Measurements from ENCODE around the gene DIP2A. TPM values are rescaled to one million over a fixed set of nuclear protein-coding genes. Genes with fewer than 3 reads are reported as not detected.

DIP2A gene
- total and polyA plus RNA-seq, 2 of the 13 experiments (the other 11 are each of a cell fraction or from before 2014, with no cell fraction given): 18.5 to 37.6 TPM

- intact Hi-C loops (cut with micrococcal nuclease; ENCODE audit: unreplicated experiment): no loop called here
- TF ChIP-seq ZBTB40 (IDR thresholded peaks at IDR 0.05) (no peak), ZBTB40 (CRISPR knock-in tag; IDR thresholded peaks at IDR 0.05) (no peak), ZNF382 (CRISPR knock-in tag; IDR thresholded peaks at IDR 0.05; ENCODE audit: borderline replicate concordance) (no peak), ZNF224 (CRISPR knock-in tag; IDR thresholded peaks at IDR 0.05) (no peak), ZNF83 (CRISPR knock-in tag; IDR thresholded peaks at IDR 0.05; ENCODE audit: borderline replicate concordance) (no peak), NFE2 (CRISPR knock-in tag; IDR thresholded peaks at IDR 0.05) (no peak), ZSCAN9 (CRISPR knock-in tag; IDR thresholded peaks at IDR 0.05; ENCODE audit: borderline replicate concordance) (no peak), DPF2 (CRISPR knock-in tag; IDR thresholded peaks at IDR 0.05; ENCODE audit: borderline replicate concordance, low read depth) (no peak), HOXD1 (CRISPR knock-in tag; IDR thresholded peaks at IDR 0.05) (no peak), GABPA (IDR thresholded peaks at IDR 0.05; ENCODE audit: low read depth, low read length) (no peak), GABPA (CRISPR knock-in tag; IDR thresholded peaks at IDR 0.05; ENCODE audit: low read depth) (no peak), ZNF557 (CRISPR knock-in tag; IDR thresholded peaks at IDR 0.05) (no peak), HHEX (CRISPR knock-in tag; IDR thresholded peaks at IDR 0.05) (no peak), PRMT3 (CRISPR knock-in tag; IDR thresholded peaks at IDR 0.05; ENCODE audit: borderline replicate concordance, low read depth) (no peak)
- TF ChIP-seq, protein P1, sequence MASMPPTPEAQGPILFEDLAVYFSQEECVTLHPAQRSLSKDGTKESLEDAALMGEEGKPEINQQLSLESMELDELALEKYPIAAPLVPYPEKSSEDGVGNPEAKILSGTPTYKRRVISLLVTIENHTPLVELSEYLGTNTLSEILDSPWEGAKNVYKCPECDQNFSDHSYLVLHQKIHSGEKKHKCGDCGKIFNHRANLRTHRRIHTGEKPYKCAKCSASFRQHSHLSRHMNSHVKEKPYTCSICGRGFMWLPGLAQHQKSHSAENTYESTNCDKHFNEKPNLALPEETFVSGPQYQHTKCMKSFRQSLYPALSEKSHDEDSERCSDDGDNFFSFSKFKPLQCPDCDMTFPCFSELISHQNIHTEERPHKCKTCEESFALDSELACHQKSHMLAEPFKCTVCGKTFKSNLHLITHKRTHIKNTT (CRISPR knock-in tag; IDR thresholded peaks at IDR 0.05): no peak
Measured at GRCh38 chr21:46483300-46484295, 24.9 kb downstream of the DIP2A start.

More at GRCh38 chr21:46483300-46484295, 24.9 kb downstream of the DIP2A start:
- no peak overlapping the region for H3K27ac ChIP-seq (ENCODE audit: extremely low read length, insufficient read depth, low read length)
- in situ Hi-C loops (cut with HindIII; ENCODE audit: extremely low pct_ligation_motif_present, low pct_unique_long_range_greater_than_20kb): no loop called here
- H3K9me3 ChIP-seq (ENCODE audit: low read length): no peaks in the 10 kb centered on the region
- peaks cover 5% of the 10 kb centered on the region for H3K79me2 ChIP-seq (ENCODE audit: insufficient read depth, low read length)
- FAIRE-seq (no peak), ATAC-seq (no peak), DNase-seq (ENCODE audit: low spot score) (no peak)
- H3K9ac ChIP-seq (ENCODE audit: insufficient read depth, low read depth, low read length): no peak overlapping the region
- CTCF ChIA-PET (ENCODE audit: low intra/inter-chr PET ratio, low total read pairs): no interaction called here
- POLR2A ChIA-PET: interaction anchor here (0.7 kb wide), 1 partner anchor 26 kb away, joined by 3 read pairs; no protein-coding TSS in a partner anchor
- no peak overlapping the region for H2AFZ ChIP-seq (ENCODE audit: low read length)
- no peak overlapping the region for H3K4me3 ChIP-seq (replicated peaks in 1 of 3; ENCODE audit: insufficient read depth in 1 of 3, low read depth in 2 of 3, low read length in 3 of 3)
- peaks cover 12% of the 10 kb centered on the region for H3K4me1 ChIP-seq (ENCODE audit: insufficient read depth, low read length)
- no peak overlapping the region for H3K4me2 ChIP-seq (ENCODE audit: low read depth, low read length)
- no TSS peak for BruUV-seq (replicated peaks)
- 0 out of 2 replicates have a peak, but pooled peaks cover 4% of the 10 kb centered on the region for H4K20me1 ChIP-seq (ENCODE audit: insufficient read depth, low read length)
- H3K27me3 ChIP-seq (ENCODE audit: control insufficient read depth in 1 of 2, insufficient read depth in 2 of 2, low read length in 2 of 2): no peaks in the 10 kb centered on the region
- 93% methylated on average over 6 of the region's 6 CpGs for WGBS (ENCODE audit: low lambda C conversion rate)
- H3K36me3 ChIP-seq (replicated peaks in 1 of 2; ENCODE audit: control insufficient read depth in 1 of 2, insufficient read depth in 2 of 2, low read length in 2 of 2): peaks cover 4 to 32% of the 10 kb centered on the region in 2 experiments; a peak in 4 of 5 replicates

Measured in HepG2 (cell line).